GM12873 (cell line): ENCODE measurements around the gene TSR3.

Source experiments
- CTCF ChIP-seq: IDR thresholded peaks from 2 replicates; pipeline ENCODE4 v1.5.1; 2012; ENCODE audit warnings: low read depth, mild to moderate bottlenecking, moderate library complexity, low read length, control low read depth; ENCODE audit not compliant: insufficient read depth; ENCODE audit errors: missing control alignments

The TSR3 gene

GRCh38 chr16:1326946-1327618, 24.6 kb downstream of the TSR3 start:
- TF ChIP-seq CTCF = no peak

GRCh38 chr16:1326391-1326790, 25.3 kb downstream of the TSR3 start:
- no peak for TF ChIP-seq CTCF

- TF ChIP-seq CTCF = no peak
Observed at GRCh38 chr16:1325673-1326371, 25.9 kb downstream of the TSR3 start.

GRCh38 chr16:1325261-1325660, 26.4 kb downstream of the TSR3 start:
- TF ChIP-seq CTCF = no peak

- no peak for TF ChIP-seq CTCF
Observed at GRCh38 chr16:1324286-1324826, 27.3 kb downstream of the TSR3 start.

GRCh38 chr16:1323296-1324239, 28.1 kb downstream of the TSR3 start:
- TF ChIP-seq CTCF = no peak
